Suprapubic skin (tissue), 4 donors: ENCODE results near the gene MAGEB1. TPM values are rescaled to one million over a fixed set of nuclear protein-coding genes. Genes with fewer than 3 reads are reported as not detected.

Experiments
- DNase-seq, 2 donors: peaks; one replicate each; pipeline ENCODE4 v3.0.0-alpha.2; 2019; ENCODE audit warnings: low spot score in 2 of 2
- H3K27ac ChIP-seq: fragments of 200-600 bp; sonication (generic); one replicate; pipeline ENCODE4 v1.5.1; 2019
- H3K27me3 ChIP-seq: fragments of 200-600 bp; sonication (generic); one replicate; pipeline ENCODE4 v1.5.1; 2019
- H3K36me3 ChIP-seq: fragments of 200-600 bp; sonication (generic); one replicate; pipeline ENCODE4 v1.5.1; 2019
- H3K4me1 ChIP-seq: fragments of 200-600 bp; sonication (generic); one replicate; pipeline ENCODE4 v1.5.1; 2019
- H3K4me3 ChIP-seq: fragments of 200-600 bp; sonication (generic); one replicate; pipeline ENCODE4 v1.5.1; 2019; ENCODE audit warnings: mild to moderate bottlenecking
- H3K9me3 ChIP-seq: fragments of 200-600 bp; sonication (generic); one replicate; pipeline ENCODE4 v1.5.1; 2019
- EP300 ChIP-seq: sonication (generic); formaldehyde crosslinking; IDR thresholded peaks from one replicate; pipeline ENCODE4 v1.6.1; 2017; ENCODE audit warnings: antibody characterized with exemption
- POLR2A ChIP-seq, 2 donors: fragments of 450-650 bp; IDR thresholded peaks; one replicate each; pipeline ENCODE4 v1.6.1; 2017; ENCODE audit warnings: antibody characterized with exemption in 2 of 2, mild to moderate bottlenecking in 2 of 2, moderate library complexity in 2 of 2
- POLR2AphosphoS5 ChIP-seq, 3 donors: sonication (generic); formaldehyde crosslinking; IDR thresholded peaks; one replicate each; pipeline ENCODE4 v1.6.1; 2017; ENCODE audit warnings: antibody characterized with exemption in 3 of 3
- WGBS: methylation state at CpG from one replicate; pipeline ENCODE4 v1.1.5; 2018; 5-methylcytosine and 5-hydroxymethylcytosine counted together
- total RNA-seq, 4 donors: library from RNA; depleted of rRNA; stranded (reverse); fragments of >200 nt; gene quantifications; one replicate each; pipeline ENCODE4 v1.1.0, GENCODE V29; 2016
- TF ChIP-seq, protein P1 (sequence below), 2 donors: fragments of 200-600 bp in 1 of 2; fragments of 450-650 bp in 1 of 2; sonication (generic) in 1 of 2; IDR thresholded peaks; one replicate each; pipeline ENCODE4 v1.5.1; 2016 to 2019; ENCODE audit warnings: antibody characterized with exemption in 2 of 2, mild to moderate bottlenecking in 1 of 2, moderate library complexity in 1 of 2

The MAGEB1 gene
- total RNA-seq, 4 donors from 2014 or later, result not detected

DNA sequence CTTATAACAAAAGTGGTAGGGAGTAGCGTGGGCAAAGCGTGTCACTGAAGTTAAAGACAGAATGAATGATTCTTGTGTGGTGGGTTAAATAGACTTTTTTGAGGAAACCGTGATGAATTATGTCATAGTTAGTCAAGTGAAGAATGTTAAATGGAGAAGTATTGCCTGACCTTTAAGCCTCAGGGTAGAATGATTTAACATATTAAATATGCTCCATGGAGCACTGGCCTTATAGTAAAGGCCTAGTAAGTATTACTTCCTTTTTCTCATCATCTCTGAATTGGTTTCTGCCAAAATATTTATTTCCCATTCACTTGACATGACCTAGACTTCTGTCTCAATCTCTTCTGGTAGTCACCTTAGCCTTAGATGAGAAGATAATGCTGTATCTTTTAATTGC is 23.7 kb downstream of the MAGEB1 start:
- no peak for DNase-seq
- Histone ChIP-seq H3K4me1 (no peaks in the 10 kb centered on the region), H3K9me3 (no peaks in the 10 kb centered on the region), H3K36me3 (no peaks in the 10 kb centered on the region), H3K27me3 (no peaks in the 10 kb centered on the region), H3K4me3 (no peak overlapping the region), H3K27ac (no peak overlapping the region)
- TF ChIP-seq, protein P1, sequence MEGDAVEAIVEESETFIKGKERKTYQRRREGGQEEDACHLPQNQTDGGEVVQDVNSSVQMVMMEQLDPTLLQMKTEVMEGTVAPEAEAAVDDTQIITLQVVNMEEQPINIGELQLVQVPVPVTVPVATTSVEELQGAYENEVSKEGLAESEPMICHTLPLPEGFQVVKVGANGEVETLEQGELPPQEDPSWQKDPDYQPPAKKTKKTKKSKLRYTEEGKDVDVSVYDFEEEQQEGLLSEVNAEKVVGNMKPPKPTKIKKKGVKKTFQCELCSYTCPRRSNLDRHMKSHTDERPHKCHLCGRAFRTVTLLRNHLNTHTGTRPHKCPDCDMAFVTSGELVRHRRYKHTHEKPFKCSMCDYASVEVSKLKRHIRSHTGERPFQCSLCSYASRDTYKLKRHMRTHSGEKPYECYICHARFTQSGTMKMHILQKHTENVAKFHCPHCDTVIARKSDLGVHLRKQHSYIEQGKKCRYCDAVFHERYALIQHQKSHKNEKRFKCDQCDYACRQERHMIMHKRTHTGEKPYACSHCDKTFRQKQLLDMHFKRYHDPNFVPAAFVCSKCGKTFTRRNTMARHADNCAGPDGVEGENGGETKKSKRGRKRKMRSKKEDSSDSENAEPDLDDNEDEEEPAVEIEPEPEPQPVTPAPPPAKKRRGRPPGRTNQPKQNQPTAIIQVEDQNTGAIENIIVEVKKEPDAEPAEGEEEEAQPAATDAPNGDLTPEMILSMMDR (IDR thresholded peaks at IDR 0.05), result no peak
- TF ChIP-seq EP300 (no peak), POLR2A (IDR thresholded peaks at IDR 0.05) (no peak), POLR2AphosphoS5 (IDR thresholded peaks at IDR 0.05) (no peak)
- WGBS, result 81% methylated on average over 3 of the region's 3 CpGs

DNA sequence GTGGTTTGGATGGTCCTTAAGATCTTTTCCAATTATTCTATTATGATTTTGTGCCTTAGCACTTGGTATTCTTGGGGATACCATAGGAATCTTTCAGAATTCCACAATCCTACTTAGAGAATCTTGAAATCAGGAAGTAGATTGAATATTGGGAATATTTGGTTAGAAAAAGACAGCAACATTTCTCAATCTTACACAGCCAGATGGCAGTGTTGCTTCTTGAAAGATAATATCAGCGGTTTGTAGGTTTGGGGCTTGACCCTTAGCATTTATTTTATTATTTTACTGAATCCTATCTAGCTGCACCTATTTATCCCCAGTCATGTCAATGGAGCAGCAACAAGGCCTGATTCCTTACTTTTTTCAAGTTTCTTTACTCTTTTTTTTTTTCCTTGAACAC is 28.6 kb downstream of the MAGEB1 start:
- no peaks in the 10 kb centered on the region for H3K36me3 ChIP-seq
- DNase-seq, result no peak
- H3K4me3 ChIP-seq, result no peak overlapping the region
- WGBS, result 3% methylated on average over 1 of the region's 1 CpG
- TF ChIP-seq EP300 (no peak), POLR2AphosphoS5 (IDR thresholded peaks at IDR 0.05) (no peak), POLR2A (IDR thresholded peaks at IDR 0.05) (no peak)
- TF ChIP-seq, protein P1 (IDR thresholded peaks at IDR 0.05), result no peak
- H3K4me1 ChIP-seq, result no peaks in the 10 kb centered on the region
- no peaks in the 10 kb centered on the region for H3K27me3 ChIP-seq
- H3K27ac ChIP-seq, result no peak overlapping the region
- H3K9me3 ChIP-seq, result no peaks in the 10 kb centered on the region

DNA sequence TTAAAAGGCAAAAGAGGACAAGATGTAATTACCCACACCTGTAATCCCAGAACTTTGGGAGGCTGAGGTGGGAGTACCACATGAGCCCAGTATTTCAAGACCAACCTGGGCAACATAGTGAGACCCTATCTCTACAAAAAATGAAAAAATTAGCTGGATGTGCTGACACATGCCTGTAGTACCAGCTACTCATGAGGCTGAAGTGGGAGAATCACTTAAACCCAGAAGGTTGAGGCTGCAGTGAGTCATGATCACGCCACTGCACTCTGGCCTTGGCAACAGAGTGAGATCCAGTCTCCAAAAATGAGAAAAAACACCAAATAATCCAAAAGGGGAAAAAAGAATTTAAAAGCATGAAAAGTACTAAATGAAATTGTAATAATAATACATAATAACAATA is 31.4 kb downstream of the MAGEB1 start:
- Histone ChIP-seq H3K4me1 (no peaks in the 10 kb centered on the region), H3K4me3 (no peak overlapping the region), H3K27me3 (no peaks in the 10 kb centered on the region), H3K36me3 (no peaks in the 10 kb centered on the region), H3K9me3 (no peaks in the 10 kb centered on the region), H3K27ac (no peak overlapping the region)
- no peak for TF ChIP-seq POLR2AphosphoS5 (IDR thresholded peaks at IDR 0.05)
- no peak for TF ChIP-seq EP300
- TF ChIP-seq, protein P1 (IDR thresholded peaks at IDR 0.05), result no peak
- TF ChIP-seq POLR2A (IDR thresholded peaks at IDR 0.05), result no peak
- DNase-seq, result no peak
- WGBS, result 29% methylated on average over 1 of the region's 1 CpG

DNA sequence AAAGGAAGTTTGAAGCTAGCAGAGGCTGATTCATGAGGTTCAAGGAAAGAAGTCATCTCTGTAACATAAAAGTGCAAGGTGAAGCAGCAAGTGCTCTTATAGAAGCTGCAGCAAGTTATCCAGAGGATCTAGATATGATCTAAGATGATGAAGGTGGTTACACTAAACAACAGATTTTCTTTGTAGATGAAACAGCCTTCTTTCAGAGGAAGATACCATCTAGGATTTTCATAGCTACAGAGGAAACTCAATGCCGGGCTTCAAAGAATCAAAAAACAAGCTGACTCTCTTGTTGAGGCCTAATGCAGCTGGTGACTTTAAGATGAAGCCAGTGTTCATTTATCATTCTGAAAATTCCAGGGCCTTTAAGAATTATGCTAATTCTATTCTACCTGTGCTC is 33.5 kb downstream of the MAGEB1 start:
- no peak for TF ChIP-seq POLR2A (IDR thresholded peaks at IDR 0.05)
- TF ChIP-seq, protein P1 (IDR thresholded peaks at IDR 0.05), result no peak
- no peak for TF ChIP-seq POLR2AphosphoS5 (IDR thresholded peaks at IDR 0.05)
- no peak for TF ChIP-seq EP300
- H3K9me3 ChIP-seq, result no peaks in the 10 kb centered on the region
- no peaks in the 10 kb centered on the region for H3K4me1 ChIP-seq
- H3K27ac ChIP-seq, result no peak overlapping the region
- WGBS, result 73% methylated on average over 1 of the region's 1 CpG
- no peaks in the 10 kb centered on the region for H3K27me3 ChIP-seq
- no peaks in the 10 kb centered on the region for H3K36me3 ChIP-seq
- no peak for DNase-seq
- no peak overlapping the region for H3K4me3 ChIP-seq

DNA sequence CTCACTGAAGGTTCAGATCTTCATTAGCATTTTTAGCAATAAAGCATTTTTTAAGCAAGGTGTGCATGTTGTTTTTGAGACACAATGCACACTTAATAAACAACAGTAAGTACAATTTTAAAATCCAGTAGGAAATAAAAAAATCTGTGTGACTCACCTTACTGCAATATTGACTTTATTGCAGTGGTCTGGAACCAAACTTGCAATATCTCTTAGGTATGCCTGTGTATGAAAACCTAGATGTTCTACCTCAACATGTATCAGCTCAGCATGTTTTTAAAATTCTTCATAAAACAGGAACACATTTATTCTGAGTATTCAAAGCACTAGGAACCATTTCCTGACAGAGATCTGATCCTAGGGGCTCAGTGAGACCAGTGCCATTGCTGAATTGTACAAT is 35.6 kb downstream of the MAGEB1 start:
- Histone ChIP-seq H3K4me3 (no peak overlapping the region), H3K27ac (no peak overlapping the region), H3K27me3 (no peaks in the 10 kb centered on the region), H3K9me3 (no peaks in the 10 kb centered on the region), H3K4me1 (no peaks in the 10 kb centered on the region), H3K36me3 (no peaks in the 10 kb centered on the region)
- no peak for DNase-seq
- TF ChIP-seq, protein P1 (IDR thresholded peaks at IDR 0.05), result no peak
- TF ChIP-seq POLR2AphosphoS5 (IDR thresholded peaks at IDR 0.05) (no peak), EP300 (no peak), POLR2A (IDR thresholded peaks at IDR 0.05) (no peak)
